Astrocyte (in vitro differentiated cells and primary cell): ENCODE results near the gene KRTAP4-3.

Source experiments
- CTCF ChIP-seq: IDR thresholded peaks from 2 replicates; pipeline ENCODE4 v1.5.1; 2011; ENCODE audit warnings: low read depth, mild to moderate bottlenecking, inconsistent platforms, low read length, moderate library complexity; ENCODE audit not compliant: insufficient read depth
- EZH2 ChIP-seq: IDR thresholded peaks from 2 replicates; pipeline ENCODE4 v1.6.1; 2012; ENCODE audit warnings: mild to moderate bottlenecking, low read length, inconsistent platforms; ENCODE audit not compliant: insufficient read depth

- no peak for TF ChIP-seq CTCF
- no peak for TF ChIP-seq EZH2
Observed at GRCh38 chr17:41167561-41167960, 460 bp downstream of the KRTAP4-3 start.
